B cell (primary cell): Measurements from ENCODE around the gene ABHD2. TPM values are rescaled to one million over a fixed set of nuclear protein-coding genes. Genes with fewer than 3 reads are reported as not detected.

ENCODE experiments used
- ATAC-seq: fragments of 200-7000 bp; cut with Tn5 transposase; one replicate; pipeline ENCODE4 v1.10.0; 2021; ENCODE audit warnings: low read depth, mild to moderate bottlenecking, moderate number of reproducible peaks, moderate library complexity
- CTCF ChIA-PET: fragments of 350-600 bp; sonication (Branson Sonifier 250); formaldehyde crosslinking; loops from one replicate; lab custom pipeline; 2021; ENCODE audit warnings: antibody characterized with exemption, inconsistent platforms; lab: Charles Lee
- POLR2A ChIA-PET: fragments of 350-600 bp; sonication (Branson Sonifier 250); formaldehyde crosslinking; loops from one replicate; lab custom pipeline; 2021; ENCODE audit warnings: antibody characterized with exemption; lab: Charles Lee
- DNase-seq: peaks from one replicate; pipeline ENCODE4 v3.0.0; 2013
- H2AFZ ChIP-seq: 2 replicates; pipeline ENCODE4 v1.6.1; 2012; ENCODE audit warnings: mild to moderate bottlenecking, low read depth, low read length; ENCODE audit not compliant: insufficient read depth, poor library complexity, severe bottlenecking
- H3K27ac ChIP-seq, 2 donors: 1 replicate in 1 of 2; 2 replicates in 1 of 2; pipeline ENCODE4 v1.5.1; 2012 to 2013; ENCODE audit warnings: low read length in 2 of 2, mild to moderate bottlenecking in 2 of 2, moderate library complexity in 1 of 2
- H3K27me3 ChIP-seq, 4 experiments: fragments of 200-600 bp in 1 of 4; sonication (generic) in 1 of 4; replicated peaks in 1 of 4; 1 replicate in 2 of 4; 2 replicates in 2 of 4; pipeline versions ENCODE4 v1.6.1 to v1.7.0; 2013 to 2016; ENCODE audit warnings: low read length in 3 of 4, mild to moderate bottlenecking in 2 of 4, mixed read lengths in 1 of 4, moderate library complexity in 1 of 4; ENCODE audit not compliant: insufficient read depth in 4 of 4, control insufficient read depth in 3 of 4; ENCODE audit errors: control extremely low read depth in 1 of 4
- H3K36me3 ChIP-seq, 2 experiments: replicated peaks in 1 of 2; 1 replicate in 1 of 2; 2 replicates in 1 of 2; pipeline versions ENCODE4 v1.6.1 to v1.7.1; 2013; ENCODE audit warnings: low read length in 1 of 2; ENCODE audit not compliant: insufficient read depth in 2 of 2, control insufficient read depth in 1 of 2; ENCODE audit errors: control extremely low read depth in 1 of 2, extremely low read depth in 1 of 2
- H3K4me1 ChIP-seq, 2 donors: fragments of 200-600 bp in 1 of 2; sonication (generic) in 1 of 2; 1 replicate in 1 of 2; 2 replicates in 1 of 2; pipeline versions ENCODE4 v1.5.1 to v1.6.1; 2013 to 2017; ENCODE audit warnings: low read length in 2 of 2; ENCODE audit not compliant: control insufficient read depth in 2 of 2, insufficient read depth in 2 of 2
- H3K4me2 ChIP-seq: replicated peaks from 2 replicates; pipeline ENCODE3; 2012; ENCODE audit warnings: mild to moderate bottlenecking, low read depth, low read length; ENCODE audit not compliant: poor library complexity, severe bottlenecking
- H3K4me3 ChIP-seq, 5 experiments: fragments of 200-600 bp in 1 of 5; sonication (generic) in 1 of 5; 1 replicate in 3 of 5; 2 replicates in 2 of 5; pipeline versions ENCODE4 v1.5.1 to v1.7.0; 2011 to 2016; ENCODE audit warnings: low read length in 4 of 5, mild to moderate bottlenecking in 4 of 5, low read depth in 2 of 5, control low read depth in 1 of 5, moderate library complexity in 1 of 5; ENCODE audit not compliant: insufficient read depth in 1 of 5; ENCODE audit errors: control extremely low read depth in 1 of 5, extremely low read depth in 1 of 5
- H3K79me2 ChIP-seq: fragments of 200-600 bp; sonication (generic); one replicate; pipeline ENCODE4 v1.6.0; 2016; ENCODE audit warnings: low read length; ENCODE audit not compliant: control insufficient read depth, insufficient read depth
- H3K9ac ChIP-seq: fragments of 200-600 bp; sonication (generic); 2 replicates; pipeline ENCODE4 v1.6.1; 2017; ENCODE audit warnings: mild to moderate bottlenecking, low read length, moderate library complexity
- H3K9me3 ChIP-seq, 3 donors: one replicate each; pipeline versions ENCODE4 v1.6.1 to v1.7.1; 2013; ENCODE audit warnings: low read length in 2 of 3; ENCODE audit not compliant: control insufficient read depth in 2 of 3, insufficient read depth in 1 of 3; ENCODE audit errors: control extremely low read depth in 1 of 3
- H4K20me1 ChIP-seq: 2 replicates; pipeline ENCODE4 v1.6.0; 2012; ENCODE audit warnings: mild to moderate bottlenecking, low read length; ENCODE audit not compliant: insufficient read depth, control insufficient read depth, poor library complexity, severe bottlenecking
- H3K27ac Mint-ChIP-seq: one replicate; pipeline ENCODE4 v1.8.0; 2021; ENCODE audit warnings: mixed read lengths
- H3K27me3 Mint-ChIP-seq: one replicate; pipeline ENCODE4 v1.8.0; 2021; ENCODE audit warnings: mixed read lengths
- H3K4me1 Mint-ChIP-seq: one replicate; pipeline ENCODE4 v1.8.0; 2021; ENCODE audit warnings: mixed read lengths
- H3K4me3 Mint-ChIP-seq: one replicate; pipeline ENCODE4 v1.8.0; 2021; ENCODE audit warnings: mixed read lengths
- H3K9me3 Mint-ChIP-seq: one replicate; pipeline ENCODE4 v1.8.0; 2022; ENCODE audit warnings: mixed read lengths; ENCODE audit not compliant: insufficient read depth
- CTCF ChIP-seq: fragments of 200-600 bp; IDR thresholded peaks from one replicate; pipeline ENCODE4 v1.8.0; 2022; ENCODE audit warnings: antibody characterized with exemption, mild to moderate bottlenecking
- EZH2 ChIP-seq: IDR thresholded peaks from 2 replicates; pipeline ENCODE4 v1.6.1; 2012; ENCODE audit warnings: borderline replicate concordance, low read depth, mild to moderate bottlenecking, moderate library complexity, low read length; ENCODE audit not compliant: insufficient read depth, poor library complexity, severe bottlenecking
- WGBS: methylation state at CpG from one replicate; pipeline ENCODE4 v1.1.5; 2013; ENCODE audit warnings: missing lambda C conversion rate; ENCODE audit not compliant: insufficient coverage; 5-methylcytosine and 5-hydroxymethylcytosine counted together
- intact Hi-C: fragments of 100-400 bp; cut with micrococcal nuclease; formaldehyde crosslinking; loops from one replicate; pipeline ENCODE4 v1.10.0; 2022
- polyA plus RNA-seq: library from polyadenylated mRNA; depleted of rRNA; stranded (reverse); fragments of >200 nt; gene quantifications from 2 replicates; pipeline ENCODE4 v1.2.3, GENCODE V29; 2012
- total RNA-seq, 2 donors: library from RNA; stranded (reverse); fragments of 120-200 nt in 1 of 2; gene quantifications; 1 replicate in 1 of 2; 2 replicates in 1 of 2; pipeline versions ENCODE4 v1.2.3 to v1.2.4, GENCODE V29; 2013 to 2022

Gene ABHD2
- total and polyA plus RNA-seq, 2 donors (not counting 1 experiment from before 2014, with no cell fraction given) = 7.1 to 45.8 TPM

- intact Hi-C loops = no loop called here
- Mint-ChIP-seq H3K27ac (no peak overlapping the region), H3K4me1 (peaks cover 4% of the 10 kb centered on the region), H3K9me3 (no peaks in the 10 kb centered on the region), H3K27me3 (no peaks in the 10 kb centered on the region), H3K4me3 (no peak overlapping the region)
- Histone ChIP-seq H3K9me3 (no peaks in the 10 kb centered on the region), H3K4me2 (no peak overlapping the region), H4K20me1 (no peaks in the 10 kb centered on the region), H3K4me1 (no peaks in the 10 kb centered on the region), H2AFZ (no peak overlapping the region), H3K27ac (no peak overlapping the region), H3K4me3 (no peak overlapping the region), H3K79me2 (no peaks in the 10 kb centered on the region), H3K9ac (no peak overlapping the region), H3K27me3 (no peaks in the 10 kb centered on the region), H3K36me3 (peaks cover 0 to 45% of the 10 kb centered on the region in 2 experiments)
- POLR2A ChIA-PET = no interaction called here
- CTCF ChIA-PET = interaction anchor here (6.3 kb wide), 1 partner anchor 13 kb away, joined by 30 read pairs; no protein-coding TSS in a partner anchor
- DNase-seq = no peak
- no peak for ATAC-seq
- TF ChIP-seq EZH2 = no peak
- TF ChIP-seq CTCF = no peak
- 94% methylated on average over 2 of the region's 3 CpGs for WGBS
Measured at GRCh38 chr15:89114990-89115389, 26.7 kb downstream of the ABHD2 start.

- 86% methylated on average over 4 of the region's 5 CpGs for WGBS
- ATAC-seq = no peak
- no peak overlapping the region for H3K4me3 Mint-ChIP-seq
- no peak overlapping the region for H3K27ac Mint-ChIP-seq
- ChIA-PET CTCF (interaction anchor here (0.6 to 6.3 kb wide), 2 partner anchors 13 to 40 kb away, joined by 3 to 30 read pairs; no protein-coding TSS in a partner anchor), POLR2A (no interaction called here)
- H2AFZ ChIP-seq = no peak overlapping the region
- no peaks in the 10 kb centered on the region for H3K79me2 ChIP-seq
- intact Hi-C loops = no loop called here
- H3K27me3 ChIP-seq = no peaks in the 10 kb centered on the region
- H3K27me3 Mint-ChIP-seq = no peaks in the 10 kb centered on the region
- no peaks in the 10 kb centered on the region for H4K20me1 ChIP-seq
- no peak overlapping the region for H3K4me2 ChIP-seq
- H3K4me1 ChIP-seq = no peaks in the 10 kb centered on the region
- H3K4me1 Mint-ChIP-seq = peaks cover 4% of the 10 kb centered on the region
- TF ChIP-seq EZH2 (no peak), CTCF (no peak)
- peaks cover 0 to 45% of the 10 kb centered on the region in 2 experiments for H3K36me3 ChIP-seq
- no peaks in the 10 kb centered on the region for H3K9me3 Mint-ChIP-seq
- H3K9ac ChIP-seq = no peak overlapping the region
- H3K9me3 ChIP-seq = no peaks in the 10 kb centered on the region
- no peak overlapping the region for H3K27ac ChIP-seq
- DNase-seq = no peak
- H3K4me3 ChIP-seq = no peak overlapping the region
Measured at GRCh38 chr15:89115547-89115946, 27.3 kb downstream of the ABHD2 start.
